Type B pancreatic cell (in vitro differentiated cells): ENCODE results near the gene C5orf15. TPM values are rescaled to one million over a fixed set of nuclear protein-coding genes. Genes with fewer than 3 reads are reported as not detected.

Experiments
- DNase-seq: peaks from one replicate; pipeline ENCODE4 v3.0.0; 2021; ENCODE audit warnings: mixed read lengths; ENCODE audit not compliant: unreplicated experiment; ENCODE audit errors: extremely low spot score
- H3K27ac Mint-ChIP-seq: 2 replicates; pipeline ENCODE4 v1.8.0; 2021; ENCODE audit warnings: mild to moderate bottlenecking, mixed read lengths
- H3K27me3 Mint-ChIP-seq: 2 replicates; pipeline ENCODE4 v1.8.0; 2021; ENCODE audit warnings: mixed read lengths
- H3K36me3 Mint-ChIP-seq: 2 replicates; pipeline ENCODE4 v1.8.0; 2021; ENCODE audit warnings: mixed read lengths
- H3K4me1 Mint-ChIP-seq: one replicate; pipeline ENCODE4 v1.8.0; 2021; ENCODE audit warnings: mixed read lengths; ENCODE audit not compliant: unreplicated experiment
- H3K4me3 Mint-ChIP-seq: 2 replicates; pipeline ENCODE4 v1.8.0; 2021; ENCODE audit warnings: mild to moderate bottlenecking, mixed read lengths
- H3K9me3 Mint-ChIP-seq: 2 replicates; pipeline ENCODE4 v1.8.0; 2021; ENCODE audit warnings: mixed read lengths
- CTCF ChIP-seq: fragments of 200-600 bp; sonication (generic); conservative IDR thresholded peaks from 2 replicates; pipeline ENCODE4 v1.5.0; 2021; ENCODE audit warnings: antibody characterized with exemption, mild to moderate bottlenecking
- total RNA-seq: library from RNA; stranded (reverse); gene quantifications from 2 replicates; pipeline ENCODE4 v1.2.1, GENCODE V29; 2021; ENCODE audit warnings: low replicate concordance

C5orf15 gene
- total RNA-seq, 1 donor from 2014 or later = 47.2 TPM

GRCh38 chr5:133934311-133934710, 34.1 kb downstream of the C5orf15 start:
- Mint-ChIP-seq H3K4me1 (peaks cover 19% of the 10 kb centered on the region), H3K27me3 (peaks cover 18% of the 10 kb centered on the region), H3K36me3 (no peaks in the 10 kb centered on the region), H3K27ac (no peak overlapping the region), H3K4me3 (no peak overlapping the region), H3K9me3 (peaks cover 8% of the 10 kb centered on the region)
- no peak for DNase-seq
- no peak for TF ChIP-seq CTCF

- TF ChIP-seq CTCF = no peak
- no peak for DNase-seq
- Mint-ChIP-seq H3K27me3 (peaks cover 18% of the 10 kb centered on the region), H3K9me3 (peaks cover 8% of the 10 kb centered on the region), H3K27ac (no peak overlapping the region), H3K36me3 (no peaks in the 10 kb centered on the region), H3K4me1 (peaks cover 13% of the 10 kb centered on the region), H3K4me3 (no peak overlapping the region)
Measured at GRCh38 chr5:133933670-133934295, 34.6 kb downstream of the C5orf15 start.

- Mint-ChIP-seq H3K4me1 (peaks cover 8% of the 10 kb centered on the region), H3K9me3 (peaks cover 8% of the 10 kb centered on the region), H3K27me3 (peaks cover 18% of the 10 kb centered on the region), H3K4me3 (no peak overlapping the region), H3K36me3 (no peaks in the 10 kb centered on the region), H3K27ac (no peak overlapping the region)
- TF ChIP-seq CTCF = no peak
- DNase-seq = no peak
Measured at GRCh38 chr5:133933169-133933509, 35.3 kb downstream of the C5orf15 start.

- Mint-ChIP-seq H3K4me1 (peaks cover 5% of the 10 kb centered on the region), H3K36me3 (no peaks in the 10 kb centered on the region), H3K27ac (no peak overlapping the region), H3K27me3 (peaks cover 22% of the 10 kb centered on the region), H3K9me3 (peaks cover 8% of the 10 kb centered on the region), H3K4me3 (no peak overlapping the region)
- TF ChIP-seq CTCF = no peak
- no peak for DNase-seq
Measured at GRCh38 chr5:133932441-133933168, 35.8 kb downstream of the C5orf15 start.

- Mint-ChIP-seq H3K4me3 (no peak overlapping the region), H3K9me3 (no peaks in the 10 kb centered on the region), H3K27me3 (peaks cover 30% of the 10 kb centered on the region), H3K36me3 (no peaks in the 10 kb centered on the region), H3K27ac (no peak overlapping the region), H3K4me1 (peaks cover 8% of the 10 kb centered on the region)
- no peak for TF ChIP-seq CTCF
- no peak for DNase-seq
Measured at GRCh38 chr5:133931546-133931945, 36.9 kb downstream of the C5orf15 start.
